B cell (primary cell): ENCODE results near the gene AARS2. TPM values are rescaled to one million over a fixed set of nuclear protein-coding genes. Genes with fewer than 3 reads are reported as not detected.
"Not testable (repeated sequence)": the region's sequence is repeated elsewhere in the genome, so short reads cannot be mapped to it uniquely, and the experiment has no call there.

Experiments
- ATAC-seq: fragments of 200-7000 bp; cut with Tn5 transposase; one replicate; pipeline ENCODE4 v1.10.0; 2021; ENCODE audit warnings: low read depth, mild to moderate bottlenecking, moderate number of reproducible peaks, moderate library complexity
- CTCF ChIA-PET: fragments of 350-600 bp; sonication (Branson Sonifier 250); formaldehyde crosslinking; loops from one replicate; lab custom pipeline; 2021; ENCODE audit warnings: antibody characterized with exemption, inconsistent platforms; lab: Charles Lee
- POLR2A ChIA-PET: fragments of 350-600 bp; sonication (Branson Sonifier 250); formaldehyde crosslinking; loops from one replicate; lab custom pipeline; 2021; ENCODE audit warnings: antibody characterized with exemption; lab: Charles Lee
- DNase-seq: peaks from one replicate; pipeline ENCODE4 v3.0.0; 2013
- H2AFZ ChIP-seq: 2 replicates; pipeline ENCODE4 v1.6.1; 2012; ENCODE audit warnings: mild to moderate bottlenecking, low read depth, low read length; ENCODE audit not compliant: insufficient read depth, poor library complexity, severe bottlenecking
- H3K27ac ChIP-seq, 2 donors: 1 replicate in 1 of 2; 2 replicates in 1 of 2; pipeline ENCODE4 v1.5.1; 2012 to 2013; ENCODE audit warnings: low read length in 2 of 2, mild to moderate bottlenecking in 2 of 2, moderate library complexity in 1 of 2
- H3K27me3 ChIP-seq, 4 experiments: fragments of 200-600 bp in 1 of 4; sonication (generic) in 1 of 4; replicated peaks in 1 of 4; 1 replicate in 2 of 4; 2 replicates in 2 of 4; pipeline versions ENCODE4 v1.6.1 to v1.7.0; 2013 to 2016; ENCODE audit warnings: low read length in 3 of 4, mild to moderate bottlenecking in 2 of 4, mixed read lengths in 1 of 4, moderate library complexity in 1 of 4; ENCODE audit not compliant: insufficient read depth in 4 of 4, control insufficient read depth in 3 of 4; ENCODE audit errors: control extremely low read depth in 1 of 4
- H3K36me3 ChIP-seq, 2 experiments: replicated peaks in 1 of 2; 1 replicate in 1 of 2; 2 replicates in 1 of 2; pipeline versions ENCODE4 v1.6.1 to v1.7.1; 2013; ENCODE audit warnings: low read length in 1 of 2; ENCODE audit not compliant: insufficient read depth in 2 of 2, control insufficient read depth in 1 of 2; ENCODE audit errors: control extremely low read depth in 1 of 2, extremely low read depth in 1 of 2
- H3K4me1 ChIP-seq, 2 donors: fragments of 200-600 bp in 1 of 2; sonication (generic) in 1 of 2; 1 replicate in 1 of 2; 2 replicates in 1 of 2; pipeline versions ENCODE4 v1.5.1 to v1.6.1; 2013 to 2017; ENCODE audit warnings: low read length in 2 of 2; ENCODE audit not compliant: control insufficient read depth in 2 of 2, insufficient read depth in 2 of 2
- H3K4me2 ChIP-seq: replicated peaks from 2 replicates; pipeline ENCODE3; 2012; ENCODE audit warnings: mild to moderate bottlenecking, low read depth, low read length; ENCODE audit not compliant: poor library complexity, severe bottlenecking
- H3K4me3 ChIP-seq, 5 experiments: fragments of 200-600 bp in 1 of 5; sonication (generic) in 1 of 5; 1 replicate in 3 of 5; 2 replicates in 2 of 5; pipeline versions ENCODE4 v1.5.1 to v1.7.0; 2011 to 2016; ENCODE audit warnings: low read length in 4 of 5, mild to moderate bottlenecking in 4 of 5, low read depth in 2 of 5, control low read depth in 1 of 5, moderate library complexity in 1 of 5; ENCODE audit not compliant: insufficient read depth in 1 of 5; ENCODE audit errors: control extremely low read depth in 1 of 5, extremely low read depth in 1 of 5
- H3K79me2 ChIP-seq: fragments of 200-600 bp; sonication (generic); one replicate; pipeline ENCODE4 v1.6.0; 2016; ENCODE audit warnings: low read length; ENCODE audit not compliant: control insufficient read depth, insufficient read depth
- H3K9ac ChIP-seq: fragments of 200-600 bp; sonication (generic); 2 replicates; pipeline ENCODE4 v1.6.1; 2017; ENCODE audit warnings: mild to moderate bottlenecking, low read length, moderate library complexity
- H3K9me3 ChIP-seq, 3 donors: one replicate each; pipeline versions ENCODE4 v1.6.1 to v1.7.1; 2013; ENCODE audit warnings: low read length in 2 of 3; ENCODE audit not compliant: control insufficient read depth in 2 of 3, insufficient read depth in 1 of 3; ENCODE audit errors: control extremely low read depth in 1 of 3
- H4K20me1 ChIP-seq: 2 replicates; pipeline ENCODE4 v1.6.0; 2012; ENCODE audit warnings: mild to moderate bottlenecking, low read length; ENCODE audit not compliant: insufficient read depth, control insufficient read depth, poor library complexity, severe bottlenecking
- H3K27ac Mint-ChIP-seq: one replicate; pipeline ENCODE4 v1.8.0; 2021; ENCODE audit warnings: mixed read lengths
- H3K27me3 Mint-ChIP-seq: one replicate; pipeline ENCODE4 v1.8.0; 2021; ENCODE audit warnings: mixed read lengths
- H3K4me1 Mint-ChIP-seq: one replicate; pipeline ENCODE4 v1.8.0; 2021; ENCODE audit warnings: mixed read lengths
- H3K4me3 Mint-ChIP-seq: one replicate; pipeline ENCODE4 v1.8.0; 2021; ENCODE audit warnings: mixed read lengths
- H3K9me3 Mint-ChIP-seq: one replicate; pipeline ENCODE4 v1.8.0; 2022; ENCODE audit warnings: mixed read lengths; ENCODE audit not compliant: insufficient read depth
- EZH2 ChIP-seq: IDR thresholded peaks from 2 replicates; pipeline ENCODE4 v1.6.1; 2012; ENCODE audit warnings: borderline replicate concordance, low read depth, mild to moderate bottlenecking, moderate library complexity, low read length; ENCODE audit not compliant: insufficient read depth, poor library complexity, severe bottlenecking
- WGBS: methylation state at CpG from one replicate; pipeline ENCODE4 v1.1.5; 2013; ENCODE audit warnings: missing lambda C conversion rate; ENCODE audit not compliant: insufficient coverage; 5-methylcytosine and 5-hydroxymethylcytosine counted together
- intact Hi-C: fragments of 100-400 bp; cut with micrococcal nuclease; formaldehyde crosslinking; loops from one replicate; pipeline ENCODE4 v1.10.0; 2022
- polyA plus RNA-seq: library from polyadenylated mRNA; depleted of rRNA; stranded (reverse); fragments of >200 nt; gene quantifications from 2 replicates; pipeline ENCODE4 v1.2.3, GENCODE V29; 2012
- total RNA-seq, 2 donors: library from RNA; stranded (reverse); fragments of 120-200 nt in 1 of 2; gene quantifications; 1 replicate in 1 of 2; 2 replicates in 1 of 2; pipeline versions ENCODE4 v1.2.3 to v1.2.4, GENCODE V29; 2013 to 2022
- TF ChIP-seq, protein P1 (sequence below): fragments of 200-600 bp; IDR thresholded peaks from one replicate; pipeline ENCODE4 v1.8.0; 2022; ENCODE audit warnings: antibody characterized with exemption, mild to moderate bottlenecking

Gene AARS2
- total and polyA plus RNA-seq, 2 donors (not counting 1 experiment from before 2014, with no cell fraction given): 11.3 to 21.3 TPM

DNA sequence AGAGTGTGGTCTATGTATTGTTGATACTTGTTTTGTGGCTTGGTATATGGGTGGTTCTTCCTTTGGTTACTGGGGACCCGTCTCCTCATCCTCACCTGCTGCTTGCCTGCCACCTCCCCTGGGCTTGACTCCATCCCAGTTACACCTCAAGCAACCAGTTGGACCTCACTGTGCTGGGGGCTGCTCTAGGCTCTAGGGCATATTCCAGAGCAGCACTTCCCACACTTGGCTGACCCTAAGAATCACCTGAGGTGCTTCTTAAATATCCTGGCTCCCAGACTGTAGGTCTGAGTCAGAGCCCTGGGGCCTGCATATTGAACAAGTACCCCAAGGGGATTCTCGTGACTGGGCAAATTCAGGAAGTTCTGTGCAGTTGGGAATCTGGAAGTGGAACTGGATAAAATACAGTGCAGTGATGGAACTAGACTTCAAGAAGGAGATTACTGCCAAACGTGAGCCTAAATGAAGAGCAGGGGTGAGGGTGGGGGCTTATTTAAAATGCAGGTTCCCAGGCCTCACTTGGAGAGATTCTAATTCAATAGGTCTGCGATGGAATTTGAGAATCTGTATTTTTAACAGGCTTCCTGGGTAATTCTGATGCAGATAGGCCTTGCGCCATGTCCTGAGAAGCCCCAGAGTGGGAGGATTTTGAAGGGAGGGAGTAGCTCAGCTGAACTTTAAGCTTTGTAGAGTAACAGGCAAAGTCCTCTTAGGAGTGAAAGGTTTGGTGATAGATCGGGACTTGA lies 36.9 kb upstream of the AARS2 start:
- H3K79me2 ChIP-seq: no peaks in the 10 kb centered on the region
- H3K4me3 ChIP-seq: no peak overlapping the region
- no peaks in the 10 kb centered on the region for H3K9me3 Mint-ChIP-seq
- no peak overlapping the region for H3K4me2 ChIP-seq
- no peak overlapping the region for H3K27ac Mint-ChIP-seq
- H3K27me3 Mint-ChIP-seq: peaks cover 21% of the 10 kb centered on the region
- TF ChIP-seq, protein P1, sequence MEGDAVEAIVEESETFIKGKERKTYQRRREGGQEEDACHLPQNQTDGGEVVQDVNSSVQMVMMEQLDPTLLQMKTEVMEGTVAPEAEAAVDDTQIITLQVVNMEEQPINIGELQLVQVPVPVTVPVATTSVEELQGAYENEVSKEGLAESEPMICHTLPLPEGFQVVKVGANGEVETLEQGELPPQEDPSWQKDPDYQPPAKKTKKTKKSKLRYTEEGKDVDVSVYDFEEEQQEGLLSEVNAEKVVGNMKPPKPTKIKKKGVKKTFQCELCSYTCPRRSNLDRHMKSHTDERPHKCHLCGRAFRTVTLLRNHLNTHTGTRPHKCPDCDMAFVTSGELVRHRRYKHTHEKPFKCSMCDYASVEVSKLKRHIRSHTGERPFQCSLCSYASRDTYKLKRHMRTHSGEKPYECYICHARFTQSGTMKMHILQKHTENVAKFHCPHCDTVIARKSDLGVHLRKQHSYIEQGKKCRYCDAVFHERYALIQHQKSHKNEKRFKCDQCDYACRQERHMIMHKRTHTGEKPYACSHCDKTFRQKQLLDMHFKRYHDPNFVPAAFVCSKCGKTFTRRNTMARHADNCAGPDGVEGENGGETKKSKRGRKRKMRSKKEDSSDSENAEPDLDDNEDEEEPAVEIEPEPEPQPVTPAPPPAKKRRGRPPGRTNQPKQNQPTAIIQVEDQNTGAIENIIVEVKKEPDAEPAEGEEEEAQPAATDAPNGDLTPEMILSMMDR: no peak
- no peak for TF ChIP-seq EZH2
- H3K36me3 ChIP-seq: no peaks in the 10 kb centered on the region
- no peaks in the 10 kb centered on the region for H4K20me1 ChIP-seq
- ATAC-seq: no peak
- CTCF ChIA-PET: no interaction called here
- H3K4me3 Mint-ChIP-seq: no peak overlapping the region
- 91% methylated on average over 5 of the region's 6 CpGs for WGBS
- H3K9ac ChIP-seq: no peak overlapping the region
- no peak overlapping the region for H2AFZ ChIP-seq
- peaks cover 0 to 8% (median 2%) of the 10 kb centered on the region in 4 experiments for H3K27me3 ChIP-seq
- POLR2A ChIA-PET: no interaction called here
- no peak overlapping the region for H3K27ac ChIP-seq
- DNase-seq: no peak
- intact Hi-C loops: no loop called here
- no peaks in the 10 kb centered on the region for H3K4me1 ChIP-seq
- H3K4me1 Mint-ChIP-seq: no peaks in the 10 kb centered on the region
- no peaks in the 10 kb centered on the region for H3K9me3 ChIP-seq

DNA sequence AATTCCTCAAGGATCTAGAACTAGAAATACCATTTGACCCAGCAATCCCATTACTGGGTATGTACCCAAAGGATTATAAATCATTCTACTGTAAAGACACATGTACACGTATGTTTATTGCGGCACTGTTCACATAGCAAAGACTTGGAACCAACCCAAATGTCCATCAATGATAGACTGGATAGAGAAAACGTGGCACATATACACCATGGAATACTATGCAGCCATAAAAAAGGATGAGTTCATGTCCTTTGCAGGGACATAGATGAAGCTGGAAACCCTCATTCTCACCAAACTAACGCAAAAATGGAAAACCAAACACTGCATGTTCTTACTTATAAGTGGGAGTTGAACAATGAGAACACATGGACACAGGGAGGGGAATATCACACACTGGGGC lies 33.7 kb upstream of the AARS2 start:
- H3K9ac ChIP-seq, H3K9me3 Mint-ChIP-seq, H3K4me1 ChIP-seq, H3K4me2 ChIP-seq, CTCF ChIA-PET, H3K36me3 ChIP-seq, H3K4me1 Mint-ChIP-seq, H3K27ac ChIP-seq, H3K9me3 ChIP-seq, H3K4me3 ChIP-seq, POLR2A ChIA-PET, H3K4me3 Mint-ChIP-seq, ATAC-seq, H3K79me2 ChIP-seq, intact Hi-C loops, DNase-seq, H2AFZ ChIP-seq, H3K27ac Mint-ChIP-seq, H4K20me1 ChIP-seq: not testable (repeated sequence)
- H3K27me3 Mint-ChIP-seq: peaks cover 44% of the 10 kb centered on the region
- no CpG with 5 or more reads among the region's 4 CpGs for WGBS
- H3K27me3 ChIP-seq: peaks cover 0 to 36% (median 21%) of the 10 kb centered on the region in 4 experiments
